Fibroblast of pulmonary artery (primary cell): ENCODE data around the gene ZNF628.

Experiments used
- DNase-seq: peaks from one replicate; pipeline ENCODE4 v3.0.0-alpha.2; 2010; ENCODE audit warnings: low read depth
- H3K4me3 ChIP-seq: replicated peaks from 2 replicates; pipeline ENCODE4 v1.5.1; 2011; ENCODE audit warnings: low read depth, mild to moderate bottlenecking, control low read depth, low read length, moderate library complexity
- TF ChIP-seq, protein P1 (sequence below): IDR thresholded peaks from 2 replicates; pipeline ENCODE4 v1.5.1; 2011; ENCODE audit warnings: mild to moderate bottlenecking, control low read depth, low read length, inconsistent platforms; ENCODE audit errors: missing control alignments

The ZNF628 gene

GRCh38 chr19:55476100-55476775 lies at the start of gene ZNF628:
TSS of gene ZNF628 (plus strand) at chr19:55476617. CDS start at chr19:55479911, 3,294 bp downstream.
- peak; percentile 99 for DNase-seq
- H3K4me3 ChIP-seq: peak within 1 kb of the TSS; percentile 79
- TF ChIP-seq, protein P1, sequence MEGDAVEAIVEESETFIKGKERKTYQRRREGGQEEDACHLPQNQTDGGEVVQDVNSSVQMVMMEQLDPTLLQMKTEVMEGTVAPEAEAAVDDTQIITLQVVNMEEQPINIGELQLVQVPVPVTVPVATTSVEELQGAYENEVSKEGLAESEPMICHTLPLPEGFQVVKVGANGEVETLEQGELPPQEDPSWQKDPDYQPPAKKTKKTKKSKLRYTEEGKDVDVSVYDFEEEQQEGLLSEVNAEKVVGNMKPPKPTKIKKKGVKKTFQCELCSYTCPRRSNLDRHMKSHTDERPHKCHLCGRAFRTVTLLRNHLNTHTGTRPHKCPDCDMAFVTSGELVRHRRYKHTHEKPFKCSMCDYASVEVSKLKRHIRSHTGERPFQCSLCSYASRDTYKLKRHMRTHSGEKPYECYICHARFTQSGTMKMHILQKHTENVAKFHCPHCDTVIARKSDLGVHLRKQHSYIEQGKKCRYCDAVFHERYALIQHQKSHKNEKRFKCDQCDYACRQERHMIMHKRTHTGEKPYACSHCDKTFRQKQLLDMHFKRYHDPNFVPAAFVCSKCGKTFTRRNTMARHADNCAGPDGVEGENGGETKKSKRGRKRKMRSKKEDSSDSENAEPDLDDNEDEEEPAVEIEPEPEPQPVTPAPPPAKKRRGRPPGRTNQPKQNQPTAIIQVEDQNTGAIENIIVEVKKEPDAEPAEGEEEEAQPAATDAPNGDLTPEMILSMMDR: no peak

- DNase-seq: no peak
- TF ChIP-seq, protein P1: no peak
- no peak overlapping the region for H3K4me3 ChIP-seq
These were observed 45.2 kb upstream of the ZNF628 start for GRCh38 chr19:55431183-55431582.

GRCh38 chr19:55432241-55432959 lies 44.0 kb upstream of the ZNF628 start:
- TF ChIP-seq, protein P1: no peak
- no peak for DNase-seq
- H3K4me3 ChIP-seq: no peak overlapping the region

- no peak overlapping the region for H3K4me3 ChIP-seq
- no peak for DNase-seq
- TF ChIP-seq, protein P1: no peak
These were observed 43.1 kb upstream of the ZNF628 start for GRCh38 chr19:55433292-55433691.

GRCh38 chr19:55434356-55434919 lies 42.0 kb upstream of the ZNF628 start:
- TF ChIP-seq, protein P1: no peak
- H3K4me3 ChIP-seq: no peak overlapping the region
- no peak for DNase-seq

DNA sequence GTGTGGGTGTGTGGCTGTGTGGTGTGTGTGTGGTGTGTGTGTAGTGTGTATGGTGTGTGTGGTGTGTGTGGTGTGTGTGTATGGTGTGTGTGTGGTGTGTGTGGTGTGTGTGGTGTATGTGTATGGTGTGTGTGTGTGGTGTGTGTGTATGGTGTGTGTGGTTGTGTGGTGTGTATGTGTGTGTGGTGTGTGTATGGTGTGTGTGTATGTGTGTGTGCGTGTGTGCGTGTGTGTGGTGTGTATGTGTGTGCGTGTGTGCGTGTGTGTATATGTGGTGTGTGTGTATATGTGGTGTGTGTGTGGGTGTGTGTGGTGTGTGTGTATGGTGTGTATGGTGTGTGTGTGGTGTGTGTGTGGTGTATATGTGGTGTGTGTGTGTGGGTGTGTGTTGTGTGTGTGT lies 41.4 kb upstream of the ZNF628 start:
- TF ChIP-seq, protein P1: no peak
- no peak overlapping the region for H3K4me3 ChIP-seq

DNA sequence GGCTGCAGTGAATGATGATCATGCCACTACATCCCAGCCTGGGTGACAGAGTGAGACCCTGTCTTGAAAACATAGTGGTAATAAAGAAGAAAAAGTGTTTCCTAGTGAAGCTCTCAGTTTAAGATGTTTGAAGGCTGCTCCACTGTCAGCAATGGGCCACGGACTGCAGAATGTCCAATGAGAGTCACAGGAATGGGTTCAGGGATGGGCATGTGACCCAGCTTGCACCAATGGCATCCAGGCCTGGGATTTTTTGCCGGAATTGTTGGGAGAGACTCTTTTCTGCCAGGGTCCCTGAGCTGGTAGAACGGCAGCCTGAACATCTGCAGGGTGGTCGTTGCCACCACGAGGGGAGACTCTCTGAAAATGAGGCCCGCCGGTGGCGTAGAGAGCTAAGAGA lies 39.6 kb upstream of the ZNF628 start:
- TF ChIP-seq, protein P1: no peak
- no peak overlapping the region for H3K4me3 ChIP-seq
- no peak for DNase-seq

More for the DNA sequence above, 41.4 kb upstream of the ZNF628 start:
- no peak for DNase-seq
